A673 (cell line): ENCODE measurements around the gene NDN. TPM values are rescaled to one million over a fixed set of nuclear protein-coding genes. Genes with fewer than 3 reads are reported as not detected.

Experiments
- BruUV-seq: library from RNA; stranded (reverse); fragments of 400-500 nt; replicated peaks from 2 replicates; lab custom pipeline; 2021; lab: Mats Ljungman, UMichigan
- CTCF ChIA-PET: fragments of 300-600 bp; sonication (Branson Sonifier 250); formaldehyde crosslinking; loops from one replicate; lab custom pipeline; 2022; ENCODE audit warnings: antibody characterized with exemption; lab: Charles Lee
- POLR2A ChIA-PET: fragments of 300-600 bp; sonication (Branson Sonifier 250); formaldehyde crosslinking; loops from one replicate; lab custom pipeline; 2022; ENCODE audit warnings: antibody characterized with exemption; ENCODE audit not compliant: low non-redundant PET; lab: Charles Lee
- DNase-seq: peaks from one replicate; pipeline ENCODE4 v3.0.0-alpha.2; 2015; ENCODE audit warnings: low spot score
- H3K27ac ChIP-seq: fragments of 200-600 bp; sonication (generic); 2 replicates; pipeline ENCODE4 v1.5.1; 2016; ENCODE audit warnings: mixed run types, low read depth, mild to moderate bottlenecking, mixed read lengths, antibody characterized with exemption, low read length; ENCODE audit not compliant: poor library complexity, severe bottlenecking
- H3K27me3 ChIP-seq: fragments of 200-600 bp; sonication (generic); replicated peaks from 2 replicates; pipeline ENCODE4 v1.6.1; 2017; ENCODE audit warnings: mixed run types, low read depth, mild to moderate bottlenecking, mixed read lengths, antibody characterized with exemption, low read length; ENCODE audit not compliant: insufficient read depth, poor library complexity
- H3K36me3 ChIP-seq: fragments of 200-600 bp; sonication (generic); 2 replicates; pipeline ENCODE4 v1.6.1; 2016; ENCODE audit warnings: mixed run types, mild to moderate bottlenecking, mixed read lengths, antibody characterized with exemption, low read length; ENCODE audit not compliant: insufficient read depth, poor library complexity, severe bottlenecking
- H3K4me1 ChIP-seq: fragments of 200-600 bp; sonication (generic); 2 replicates; pipeline ENCODE4 v1.6.1; 2017; ENCODE audit warnings: mixed run types, mild to moderate bottlenecking, mixed read lengths, antibody characterized with exemption, low read length; ENCODE audit not compliant: insufficient read depth, poor library complexity, severe bottlenecking
- H3K4me3 ChIP-seq: fragments of 200-600 bp; sonication (generic); 2 replicates; pipeline ENCODE4 v1.5.1; 2016; ENCODE audit warnings: low read depth, mixed run types, mild to moderate bottlenecking, mixed read lengths, low read length; ENCODE audit not compliant: poor library complexity, severe bottlenecking
- H3K9me3 ChIP-seq: fragments of 200-600 bp; sonication (generic); 2 replicates; pipeline ENCODE4 v1.6.1; 2016; ENCODE audit warnings: mixed run types, low read depth, mild to moderate bottlenecking, mixed read lengths, antibody characterized with exemption, low read length; ENCODE audit not compliant: poor library complexity, severe bottlenecking
- CTCF ChIP-seq: fragments of 300-800, 200-600 bp; sonication (generic); conservative IDR thresholded peaks from 2 replicates; pipeline ENCODE4 v1.5.1; 2017; ENCODE audit warnings: low read depth, mild to moderate bottlenecking, antibody characterized with exemption, low read length, moderate library complexity, mixed read lengths
- EZH2 ChIP-seq: fragments of 200-600 bp; sonication (generic); IDR thresholded peaks from 2 replicates; pipeline ENCODE4 v1.6.1; 2017; ENCODE audit warnings: borderline replicate concordance, low read depth, mild to moderate bottlenecking, mixed read lengths, antibody characterized with exemption, low read length; ENCODE audit not compliant: poor library complexity, severe bottlenecking
- intact Hi-C: fragments of 100-400 bp; cut with micrococcal nuclease; formaldehyde crosslinking; loops from one replicate; pipeline ENCODE4 v1.10.0; 2022; ENCODE audit not compliant: unreplicated experiment
- total RNA-seq: library from RNA; stranded (reverse); gene quantifications from 2 replicates; pipeline ENCODE4 v1.2.3, GENCODE V29; 2021

NDN gene
- total RNA-seq, 1 experiment from 2014 or later, result not detected

GRCh38 chr15:23646165-23647000 lies 40.7 kb downstream of the NDN start:
- H3K4me3 ChIP-seq, result no peak overlapping the region
- DNase-seq, result no peak
- no peak overlapping the region for H3K27ac ChIP-seq
- TF ChIP-seq EZH2, result no peak
- TF ChIP-seq CTCF, result no peak
- intact Hi-C loops, result loop anchor here (10.0 kb wide), 1 partner anchor 208 kb away; no protein-coding TSS in a partner anchor
- H3K27me3 ChIP-seq, result no peaks in the 10 kb centered on the region
- no peaks in the 10 kb centered on the region for H3K4me1 ChIP-seq
- peaks cover 4% of the 10 kb centered on the region for H3K9me3 ChIP-seq
- CTCF ChIA-PET, result no interaction called here
- POLR2A ChIA-PET, result no interaction called here
- H3K36me3 ChIP-seq, result no peaks in the 10 kb centered on the region
- BruUV-seq, result no TSS peak

GRCh38 chr15:23645371-23646164 lies 41.5 kb downstream of the NDN start:
- Histone ChIP-seq H3K27me3 (no peaks in the 10 kb centered on the region), H3K36me3 (no peaks in the 10 kb centered on the region), H3K4me3 (no peak overlapping the region), H3K27ac (no peak overlapping the region), H3K9me3 (peaks cover 4% of the 10 kb centered on the region), H3K4me1 (no peaks in the 10 kb centered on the region)
- ChIA-PET POLR2A (no interaction called here), CTCF (no interaction called here)
- no peak for DNase-seq
- no TSS peak for BruUV-seq
- TF ChIP-seq CTCF (no peak), EZH2 (no peak)
- intact Hi-C loops, result loop anchor here (10.0 kb wide), 1 partner anchor 209 kb away; no protein-coding TSS in a partner anchor

- no peaks in the 10 kb centered on the region for H3K4me1 ChIP-seq
- no TSS peak for BruUV-seq
- no peaks in the 10 kb centered on the region for H3K36me3 ChIP-seq
- no peaks in the 10 kb centered on the region for H3K27me3 ChIP-seq
- ChIA-PET POLR2A (no interaction called here), CTCF (no interaction called here)
- H3K9me3 ChIP-seq, result peaks cover 4% of the 10 kb centered on the region
- intact Hi-C loops, result loop anchor here (5.0 to 10.0 kb wide), 2 partner anchors 210 to 1857 kb away; no protein-coding TSS in a partner anchor
- no peak overlapping the region for H3K27ac ChIP-seq
- DNase-seq, result no peak
- TF ChIP-seq EZH2 (no peak), CTCF (no peak)
- no peak overlapping the region for H3K4me3 ChIP-seq
Observed at GRCh38 chr15:23644829-23645228, 42.3 kb downstream of the NDN start.
